Measurements from ENCODE around the gene IGSF21.

The IGSF21 gene

DNA sequence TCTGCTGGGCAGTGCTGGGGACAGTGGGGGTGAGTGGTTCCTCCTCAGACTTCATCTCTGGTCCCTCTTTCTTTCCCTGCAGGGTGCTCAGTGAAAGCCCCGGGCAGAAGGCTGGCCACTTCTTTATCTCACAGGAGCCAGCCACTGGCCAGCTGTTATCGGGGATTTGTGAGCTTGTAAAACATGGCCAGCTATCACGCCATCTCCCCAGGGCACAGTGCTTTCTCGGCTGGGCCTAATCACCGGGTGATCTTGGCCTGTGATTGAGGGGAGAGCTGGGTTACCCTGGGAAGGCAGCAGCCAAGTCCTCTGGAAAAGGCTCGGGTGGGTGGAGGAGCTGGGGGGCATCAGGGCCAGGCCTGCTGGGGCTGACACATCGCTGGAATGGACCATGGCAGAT lies 83.0 kb downstream of the IGSF21 start:
- H3K27ac ChIP-seq (ENCODE audit: low read depth, low read length): no peak overlapping the region
- H3K9ac ChIP-seq (ENCODE audit: low read length): no peak overlapping the region
- H3K27me3 ChIP-seq (ENCODE audit: control insufficient read depth in 1 of 2, insufficient read depth in 2 of 2, low read length in 2 of 2): no peaks in the 10 kb centered on the region

DNA sequence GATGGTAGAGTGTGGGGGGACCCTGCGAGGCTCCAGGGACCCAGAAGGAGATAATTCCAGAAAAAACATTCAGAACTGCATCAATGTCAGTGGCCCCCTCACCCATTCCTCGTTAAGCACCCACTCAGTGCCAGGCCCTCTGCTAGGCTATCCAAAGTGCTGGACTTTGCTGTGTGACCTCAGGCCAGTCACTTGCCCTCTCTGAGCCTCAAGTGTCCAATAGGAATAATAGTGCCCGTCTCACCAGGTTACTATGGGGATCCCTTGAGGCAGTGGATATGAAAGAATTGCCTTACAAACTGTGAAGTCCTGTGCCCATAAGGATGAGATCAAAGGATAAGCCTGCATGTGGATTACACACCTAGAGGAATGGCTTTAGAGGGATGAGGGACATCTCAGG lies 83.4 kb downstream of the IGSF21 start:
- H3K4me3 ChIP-seq (ENCODE audit: low read depth in 1 of 2, low read length in 2 of 2): no peak overlapping the region
- no peak overlapping the region for H3K9ac ChIP-seq (ENCODE audit: low read length)
- no peaks in the 10 kb centered on the region for H3K9me3 ChIP-seq (ENCODE audit: low read length)
- H3K4me1 ChIP-seq (ENCODE audit: insufficient read depth, low read length): no peaks in the 10 kb centered on the region
- H3K27ac ChIP-seq (ENCODE audit: low read depth, low read length): no peak overlapping the region
- H3K36me3 ChIP-seq (ENCODE audit: insufficient read depth, low read length): no peaks in the 10 kb centered on the region
- no peaks in the 10 kb centered on the region for H3K27me3 ChIP-seq (ENCODE audit: control insufficient read depth in 1 of 2, insufficient read depth in 2 of 2, low read length in 2 of 2)

More for the DNA sequence above, 83.0 kb downstream of the IGSF21 start:
- Histone ChIP-seq H3K4me3 (ENCODE audit: low read depth in 1 of 2, low read length in 2 of 2) (no peak overlapping the region), H3K4me1 (ENCODE audit: insufficient read depth, low read length) (no peaks in the 10 kb centered on the region), H3K36me3 (ENCODE audit: insufficient read depth, low read length) (no peaks in the 10 kb centered on the region), H3K9me3 (ENCODE audit: low read length) (no peaks in the 10 kb centered on the region)

DNA sequence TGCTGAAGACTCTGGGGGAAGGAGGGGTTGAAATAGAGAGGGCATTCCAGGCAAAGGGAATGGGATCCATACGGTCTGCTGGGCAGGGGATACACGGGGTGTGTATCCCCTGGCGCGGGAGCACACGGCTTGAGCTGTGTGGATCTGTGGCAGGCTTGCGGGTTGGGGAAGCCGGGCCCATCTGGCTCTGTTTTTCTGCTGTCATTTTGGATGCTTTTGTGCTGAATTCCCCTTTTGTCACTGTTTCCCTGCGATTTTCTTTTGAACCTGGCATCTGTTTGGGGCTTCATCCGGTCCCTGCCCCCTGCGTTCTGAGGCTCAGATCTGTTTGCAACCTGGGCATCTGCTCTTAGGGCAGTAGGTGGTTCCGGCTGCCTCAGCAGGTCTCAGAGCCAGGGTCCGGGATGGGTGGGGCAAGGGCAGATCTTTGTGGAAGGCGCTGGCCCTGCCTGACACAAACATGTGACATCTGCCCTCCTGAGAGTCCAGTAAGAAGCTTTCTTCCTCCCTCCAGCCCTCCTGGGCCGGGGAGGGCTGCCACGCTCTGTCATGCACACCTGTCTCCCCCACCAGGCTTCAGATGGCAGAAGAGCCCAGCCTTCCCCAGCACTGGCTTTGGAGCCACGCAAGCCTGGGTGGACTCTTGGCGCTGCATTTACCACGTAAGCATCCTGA lies 84.0 kb downstream of the IGSF21 start:
- H3K27me3 ChIP-seq (ENCODE audit: control insufficient read depth in 1 of 2, insufficient read depth in 2 of 2, low read length in 2 of 2): no peaks in the 10 kb centered on the region

DNA sequence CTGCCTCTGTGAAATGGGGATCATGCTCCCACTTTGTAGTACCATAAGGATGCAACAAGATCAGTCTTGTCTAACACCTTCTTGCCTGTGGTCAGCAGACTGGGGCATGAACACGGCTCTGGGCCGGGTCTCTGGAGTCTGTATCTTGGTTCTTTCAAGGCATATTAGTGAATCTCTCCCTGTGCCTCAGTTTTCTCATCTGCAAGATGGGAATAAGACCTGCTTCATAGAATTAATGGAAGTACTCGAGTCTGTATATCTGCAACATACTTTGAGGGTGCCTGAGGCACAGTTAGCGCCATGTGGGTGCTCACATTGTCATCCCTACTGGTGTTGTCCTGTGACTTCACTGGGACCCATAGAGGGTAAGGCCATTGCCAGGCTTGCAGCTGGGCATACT lies 84.6 kb downstream of the IGSF21 start:
- Histone ChIP-seq H3K9me3 (ENCODE audit: low read length) (no peaks in the 10 kb centered on the region), H3K4me1 (ENCODE audit: insufficient read depth, low read length) (no peaks in the 10 kb centered on the region), H3K27me3 (ENCODE audit: control insufficient read depth in 1 of 2, insufficient read depth in 2 of 2, low read length in 2 of 2) (peaks cover 0 to 3% of the 10 kb centered on the region in 2 donors), H3K27ac (ENCODE audit: low read depth, low read length) (no peak overlapping the region), H3K36me3 (ENCODE audit: insufficient read depth, low read length) (no peaks in the 10 kb centered on the region), H3K4me3 (ENCODE audit: low read depth in 1 of 2, low read length in 2 of 2) (no peak overlapping the region), H3K9ac (ENCODE audit: low read length) (no peak overlapping the region)

More for the DNA sequence above, 84.0 kb downstream of the IGSF21 start:
- no peaks in the 10 kb centered on the region for H3K36me3 ChIP-seq (ENCODE audit: insufficient read depth, low read length)
- no peak overlapping the region for H3K27ac ChIP-seq (ENCODE audit: low read depth, low read length)
- no peaks in the 10 kb centered on the region for H3K9me3 ChIP-seq (ENCODE audit: low read length)
- no peak overlapping the region for H3K4me3 ChIP-seq (ENCODE audit: low read depth in 1 of 2, low read length in 2 of 2)
- no peak overlapping the region for H3K9ac ChIP-seq (ENCODE audit: low read length)
- H3K4me1 ChIP-seq (ENCODE audit: insufficient read depth, low read length): no peaks in the 10 kb centered on the region

DNA sequence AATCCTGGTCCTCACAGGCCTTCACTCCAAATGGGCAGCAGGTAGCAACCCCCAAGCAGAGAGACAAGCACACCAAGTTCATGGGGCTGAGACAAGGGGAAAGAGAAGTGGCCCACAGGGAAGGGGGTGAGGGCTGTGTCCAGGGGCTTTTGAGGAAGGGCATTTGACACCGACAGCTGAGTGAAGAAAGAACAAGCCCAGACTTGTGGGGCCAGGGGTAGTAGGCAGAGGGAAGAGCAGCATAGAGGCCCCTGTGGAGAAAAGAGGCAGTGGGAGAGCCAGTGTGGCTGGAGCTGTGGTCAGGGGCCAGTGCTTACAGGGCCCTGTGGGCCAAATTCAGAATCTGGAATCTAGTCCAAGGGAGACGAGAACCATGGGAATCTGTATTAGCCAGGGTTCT lies 85.4 kb downstream of the IGSF21 start:
- no peaks in the 10 kb centered on the region for H3K9me3 ChIP-seq (ENCODE audit: low read length)
- H3K27me3 ChIP-seq (ENCODE audit: control insufficient read depth in 1 of 2, insufficient read depth in 2 of 2, low read length in 2 of 2): peaks cover 0 to 4% of the 10 kb centered on the region in 2 donors
- H3K36me3 ChIP-seq (ENCODE audit: insufficient read depth, low read length): no peaks in the 10 kb centered on the region
- no peak overlapping the region for H3K9ac ChIP-seq (ENCODE audit: low read length)
- peaks cover under 1% of the 10 kb centered on the region for H3K4me1 ChIP-seq (ENCODE audit: insufficient read depth, low read length)
- no peak overlapping the region for H3K4me3 ChIP-seq (ENCODE audit: low read depth in 1 of 2, low read length in 2 of 2)
- no peak overlapping the region for H3K27ac ChIP-seq (ENCODE audit: low read depth, low read length)

DNA sequence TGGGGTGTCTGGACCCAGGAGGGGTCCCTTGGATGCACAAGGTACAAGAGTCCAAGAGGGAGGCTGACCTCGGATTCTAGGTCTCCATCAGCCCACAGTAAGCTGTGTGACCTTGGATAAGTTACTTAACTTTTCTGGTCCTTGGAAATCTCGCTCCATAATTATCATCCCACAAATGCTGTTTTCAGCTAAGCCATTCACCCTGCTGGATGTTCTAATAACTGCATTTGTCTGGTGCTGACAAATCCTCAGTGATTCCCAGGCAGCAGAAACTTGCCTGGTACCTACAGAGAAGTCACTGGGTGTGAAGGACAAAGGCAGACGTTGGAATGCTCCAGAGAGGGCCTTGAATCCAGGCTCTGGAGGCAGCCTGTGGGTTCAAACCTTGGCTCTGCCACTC lies 89.7 kb downstream of the IGSF21 start:
- Histone ChIP-seq H3K27me3 (ENCODE audit: control insufficient read depth in 1 of 2, insufficient read depth in 2 of 2, low read length in 2 of 2) (peaks cover 4% of the 10 kb centered on the region in 2 donors), H3K27ac (ENCODE audit: low read depth, low read length) (no peak overlapping the region), H3K36me3 (ENCODE audit: insufficient read depth, low read length) (no peaks in the 10 kb centered on the region), H3K4me3 (ENCODE audit: low read depth in 1 of 2, low read length in 2 of 2) (no peak overlapping the region), H3K9me3 (ENCODE audit: low read length) (no peaks in the 10 kb centered on the region), H3K9ac (ENCODE audit: low read length) (no peak overlapping the region), H3K4me1 (ENCODE audit: insufficient read depth, low read length) (peaks cover 13% of the 10 kb centered on the region)

DNA sequence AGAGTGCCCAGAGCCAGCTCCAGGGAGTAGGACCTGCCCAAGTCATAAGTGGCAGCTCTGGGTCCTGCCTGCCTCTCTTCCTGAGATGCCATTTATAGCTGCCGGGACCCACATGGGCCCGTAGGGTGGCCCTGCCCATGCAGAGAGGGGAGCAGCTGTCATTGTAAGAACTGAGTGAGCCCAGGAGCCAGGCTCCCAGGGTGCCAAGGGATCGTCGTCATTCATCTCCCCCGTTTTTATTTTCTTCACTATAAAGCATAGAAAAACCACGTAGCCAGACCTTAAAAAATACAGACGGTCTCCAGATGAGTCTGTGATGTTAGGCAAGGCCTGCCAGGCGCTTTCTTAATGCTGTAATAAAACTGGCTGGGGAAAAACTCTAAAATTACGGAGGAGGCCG lies 90.7 kb downstream of the IGSF21 start:
- peaks cover 4% of the 10 kb centered on the region in 2 donors for H3K27me3 ChIP-seq (ENCODE audit: control insufficient read depth in 1 of 2, insufficient read depth in 2 of 2, low read length in 2 of 2)
- peaks cover 13% of the 10 kb centered on the region for H3K4me1 ChIP-seq (ENCODE audit: insufficient read depth, low read length)
- H3K4me3 ChIP-seq (ENCODE audit: low read depth in 1 of 2, low read length in 2 of 2): no peak overlapping the region
- H3K27ac ChIP-seq (ENCODE audit: low read depth, low read length): no peak overlapping the region
- H3K9ac ChIP-seq (ENCODE audit: low read length): no peak overlapping the region
- no peaks in the 10 kb centered on the region for H3K36me3 ChIP-seq (ENCODE audit: insufficient read depth, low read length)
- no peaks in the 10 kb centered on the region for H3K9me3 ChIP-seq (ENCODE audit: low read length)

DNA sequence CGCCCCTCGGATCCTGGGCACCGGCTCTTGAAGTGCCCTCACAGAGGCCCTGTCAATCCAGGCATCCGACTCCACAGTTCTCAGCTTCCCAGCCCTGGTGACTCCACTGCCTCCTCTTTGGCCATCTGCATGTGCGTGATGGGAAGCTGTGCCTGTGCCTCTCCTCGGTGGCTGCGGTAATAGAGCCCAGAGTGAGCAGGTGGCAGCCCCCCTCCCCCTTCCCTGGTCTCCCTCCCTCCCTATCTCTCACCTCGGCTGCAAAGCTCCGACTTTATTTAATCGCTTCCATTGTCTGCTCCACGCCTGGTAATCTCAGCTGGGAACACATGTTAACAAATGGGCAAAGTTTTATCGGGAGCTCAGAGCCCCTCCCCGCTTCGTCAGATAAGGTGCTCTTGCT lies 91.9 kb downstream of the IGSF21 start:
- Histone ChIP-seq H3K4me3 (ENCODE audit: low read depth in 1 of 2, low read length in 2 of 2) (no peak overlapping the region), H3K4me1 (ENCODE audit: insufficient read depth, low read length) (peaks cover 13% of the 10 kb centered on the region), H3K9ac (ENCODE audit: low read length) (no peak overlapping the region), H3K36me3 (ENCODE audit: insufficient read depth, low read length) (no peaks in the 10 kb centered on the region), H3K27ac (ENCODE audit: low read depth, low read length) (no peak overlapping the region), H3K9me3 (ENCODE audit: low read length) (no peaks in the 10 kb centered on the region), H3K27me3 (ENCODE audit: control insufficient read depth in 1 of 2, insufficient read depth in 2 of 2, low read length in 2 of 2) (peaks cover 4% of the 10 kb centered on the region in 2 donors)

DNA sequence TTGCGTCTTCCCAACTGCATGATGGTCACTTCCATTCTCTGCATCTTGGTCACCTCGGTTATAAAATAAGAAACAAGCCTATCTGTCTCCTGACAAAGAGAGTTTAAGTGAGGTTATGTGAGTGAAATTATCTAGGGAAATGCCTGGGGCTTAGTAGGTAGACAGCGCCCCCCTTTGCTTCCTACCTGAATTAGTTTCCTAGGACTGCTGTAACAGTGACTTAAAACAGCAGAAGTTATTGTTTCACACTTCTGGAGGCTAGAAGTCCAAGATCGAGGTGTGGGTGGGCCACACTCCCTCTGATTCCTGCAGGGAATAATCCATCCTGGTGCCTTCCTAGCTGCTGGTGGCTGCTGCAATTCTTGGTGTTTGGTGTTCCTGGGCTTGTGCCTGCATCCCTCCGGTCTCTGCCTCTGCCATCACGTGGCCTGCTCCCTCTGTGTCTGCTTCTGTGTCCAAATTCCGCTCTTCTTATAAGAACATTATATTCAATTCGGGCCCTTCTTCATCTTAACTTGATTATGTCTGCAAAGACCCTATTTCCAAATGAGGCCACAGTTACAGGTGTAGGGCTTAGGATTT lies 92.6 kb downstream of the IGSF21 start:
- no peak overlapping the region for H3K4me3 ChIP-seq (ENCODE audit: low read depth in 1 of 2, low read length in 2 of 2)
- H3K9me3 ChIP-seq (ENCODE audit: low read length): no peaks in the 10 kb centered on the region
- H3K9ac ChIP-seq (ENCODE audit: low read length): no peak overlapping the region
- H3K36me3 ChIP-seq (ENCODE audit: insufficient read depth, low read length): no peaks in the 10 kb centered on the region
- H3K27me3 ChIP-seq (ENCODE audit: control insufficient read depth in 1 of 2, insufficient read depth in 2 of 2, low read length in 2 of 2): peaks cover 4% of the 10 kb centered on the region in 2 donors
- H3K4me1 ChIP-seq (ENCODE audit: insufficient read depth, low read length): peaks cover 13% of the 10 kb centered on the region
- no peak overlapping the region for H3K27ac ChIP-seq (ENCODE audit: low read depth, low read length)

DNA sequence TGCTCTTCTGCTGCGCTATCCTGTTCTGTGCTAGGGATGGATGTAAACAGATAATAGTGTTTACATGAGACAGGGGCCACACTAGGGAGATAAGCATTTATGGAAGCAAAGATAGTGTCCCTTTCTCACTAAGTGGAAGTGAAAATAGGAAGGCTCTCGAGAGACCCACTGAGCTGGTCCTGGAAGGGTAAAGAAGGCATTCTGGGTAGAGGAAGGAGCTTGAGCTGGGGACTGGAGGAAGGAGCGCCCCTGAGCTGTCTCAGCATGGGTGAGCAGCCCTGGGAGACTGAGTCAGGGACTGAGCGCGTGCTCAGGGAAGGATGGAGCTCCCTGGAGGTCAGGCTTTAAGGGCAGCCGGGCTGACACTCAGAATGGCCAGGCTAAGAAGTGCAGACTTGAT lies 93.3 kb downstream of the IGSF21 start:
- no peak overlapping the region for H3K9ac ChIP-seq (ENCODE audit: low read length)
- H3K36me3 ChIP-seq (ENCODE audit: insufficient read depth, low read length): no peaks in the 10 kb centered on the region
- H3K4me3 ChIP-seq (ENCODE audit: low read depth in 1 of 2, low read length in 2 of 2): no peak overlapping the region
- no peaks in the 10 kb centered on the region for H3K9me3 ChIP-seq (ENCODE audit: low read length)
- peaks cover 13% of the 10 kb centered on the region for H3K4me1 ChIP-seq (ENCODE audit: insufficient read depth, low read length)
- peaks cover 4% of the 10 kb centered on the region in 2 donors for H3K27me3 ChIP-seq (ENCODE audit: control insufficient read depth in 1 of 2, insufficient read depth in 2 of 2, low read length in 2 of 2)
- no peak overlapping the region for H3K27ac ChIP-seq (ENCODE audit: low read depth, low read length)

DNA sequence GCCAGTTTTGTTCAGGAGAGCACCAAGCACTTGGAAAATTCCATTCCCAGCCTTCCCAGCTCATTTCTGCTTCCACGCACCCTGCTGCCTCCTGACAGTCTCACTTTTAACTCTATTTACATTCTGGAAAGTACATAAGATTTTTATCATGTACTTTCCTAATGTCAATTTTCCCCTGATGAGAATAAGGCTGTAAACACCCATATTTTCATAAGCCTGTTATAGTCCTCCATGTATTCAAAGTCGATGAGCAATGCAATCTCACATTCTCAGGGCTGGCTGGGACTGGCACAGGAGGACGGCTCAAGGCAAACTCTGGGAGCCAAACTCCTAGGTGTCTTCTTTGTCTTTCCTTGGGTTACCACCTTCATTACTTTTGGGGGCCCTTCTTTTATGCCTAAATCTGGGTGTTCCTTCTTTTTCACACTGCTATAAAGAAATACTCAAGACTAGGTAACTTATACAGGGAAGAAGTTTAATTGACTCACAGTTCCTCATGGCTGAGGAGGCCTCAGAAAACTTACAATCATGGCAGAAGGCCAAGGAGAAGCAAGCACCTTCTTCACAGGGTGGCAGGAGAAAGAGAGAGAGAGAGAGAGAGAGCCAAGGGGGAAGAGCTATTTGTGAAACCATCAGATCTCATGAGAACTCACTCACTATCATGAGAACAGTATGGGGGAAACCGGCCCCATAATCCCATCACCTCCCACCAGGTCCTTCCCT lies 94.6 kb downstream of the IGSF21 start:
- peaks cover 2 to 4% of the 10 kb centered on the region in 2 donors for H3K27me3 ChIP-seq (ENCODE audit: control insufficient read depth in 1 of 2, insufficient read depth in 2 of 2, low read length in 2 of 2)
- no peaks in the 10 kb centered on the region for H3K9me3 ChIP-seq (ENCODE audit: low read length)
- no peaks in the 10 kb centered on the region for H3K36me3 ChIP-seq (ENCODE audit: insufficient read depth, low read length)
- H3K9ac ChIP-seq (ENCODE audit: low read length): no peak overlapping the region
- no peak overlapping the region for H3K4me3 ChIP-seq (ENCODE audit: low read depth in 1 of 2, low read length in 2 of 2)
- no peak overlapping the region for H3K27ac ChIP-seq (ENCODE audit: low read depth, low read length)
- peaks cover 13% of the 10 kb centered on the region for H3K4me1 ChIP-seq (ENCODE audit: insufficient read depth, low read length)

Measured in muscle layer of colon (tissue), 2 donors.